Muscle of back (tissue), 11 donors: Measurements from ENCODE around the gene CLCA2. TPM values are rescaled to one million over a fixed set of nuclear protein-coding genes. Genes with fewer than 3 reads are reported as not detected.

ENCODE experiments used
- DNase-seq, 3 donors: peaks; one replicate each; pipeline versions ENCODE4 v3.0.0 to v3.0.0-alpha.2; 2013
- polyA plus RNA-seq, 10 donors: library from polyadenylated mRNA; unstranded; fragments of 120-200 nt; gene quantifications; one replicate each; pipeline ENCODE4 v1.2.1, GENCODE V29; 2013; ENCODE audit not compliant: insufficient read length in 10 of 10

CLCA2 gene
- polyA plus RNA-seq, 10 donors: 0.10 to 15.6 (median 7.6) TPM; not detected in 6

GRCh38 chr1:86429835-86430234 is 5.9 kb downstream of the CLCA2 start:
- DNase-seq: peak; percentile 27 to 87 (median 58)

- DNase-seq: peak in 1 of 3 donors; percentile 5
These were observed 6.4 kb downstream of the CLCA2 start for GRCh38 chr1:86430376-86430775.

GRCh38 chr1:86434059-86434458 is 10.1 kb downstream of the CLCA2 start:
- no peak for DNase-seq

- DNase-seq: no peak
These were observed 11.4 kb downstream of the CLCA2 start for GRCh38 chr1:86435327-86435726.

GRCh38 chr1:86436041-86436440 is 12.1 kb downstream of the CLCA2 start:
- DNase-seq: no peak

- DNase-seq: no peak
These were observed 17.6 kb downstream of the CLCA2 start for GRCh38 chr1:86441581-86441980.

GRCh38 chr1:86441997-86442396 is 18.0 kb downstream of the CLCA2 start:
- DNase-seq: no peak

- DNase-seq: no peak
These were observed 21.9 kb downstream of the CLCA2 start for GRCh38 chr1:86445919-86446318.

GRCh38 chr1:86447198-86447790 is 23.3 kb downstream of the CLCA2 start:
- no peak for DNase-seq

GRCh38 chr1:86448670-86449069 is 24.7 kb downstream of the CLCA2 start:
- DNase-seq: no peak

- no peak for DNase-seq
These were observed 25.1 kb downstream of the CLCA2 start for GRCh38 chr1:86449103-86449502.

GRCh38 chr1:86450847-86451246 is 26.9 kb downstream of the CLCA2 start:
- no peak for DNase-seq

GRCh38 chr1:86453664-86454063 is 29.7 kb downstream of the CLCA2 start:
- no peak for DNase-seq

- no peak for DNase-seq
These were observed 31.1 kb downstream of the CLCA2 start for GRCh38 chr1:86455073-86455472.

GRCh38 chr1:86460998-86461397 is 37.0 kb downstream of the CLCA2 start:
- no peak for DNase-seq

GRCh38 chr1:86461482-86461881 is 37.5 kb downstream of the CLCA2 start:
- DNase-seq: no peak

- DNase-seq: no peak
These were observed 40.8 kb downstream of the CLCA2 start for GRCh38 chr1:86464819-86465218.

- no peak for DNase-seq
These were observed 42.3 kb downstream of the CLCA2 start for GRCh38 chr1:86466109-86466844.

GRCh38 chr1:86466986-86467385 is 43.0 kb downstream of the CLCA2 start:
- no peak for DNase-seq

GRCh38 chr1:86468501-86468977 is 44.6 kb downstream of the CLCA2 start, which contains the start of gene CLCA1:
CLCA1 (plus strand) TSS chr1:86468927; CDS start chr1:86468972, 45 bp downstream.
- DNase-seq: no peak

GRCh38 chr1:86470859-86471258 is 46.9 kb downstream of the CLCA2 start:
- no peak for DNase-seq

GRCh38 chr1:86471291-86471690 is 47.3 kb downstream of the CLCA2 start:
- DNase-seq: no peak

- no peak for DNase-seq
These were observed 48.2 kb downstream of the CLCA2 start for GRCh38 chr1:86472152-86472551.
